GM19023 (cell line): ENCODE measurements around the gene ASB2.

Experiments
- ATAC-seq: cut with Tn5 transposase; IDR thresholded peaks from one replicate; pipeline ENCODE4 v1.9.1; 2021; ENCODE audit warnings: mild to moderate bottlenecking, moderate library complexity; ENCODE audit not compliant: unreplicated experiment

ASB2 gene

DNA sequence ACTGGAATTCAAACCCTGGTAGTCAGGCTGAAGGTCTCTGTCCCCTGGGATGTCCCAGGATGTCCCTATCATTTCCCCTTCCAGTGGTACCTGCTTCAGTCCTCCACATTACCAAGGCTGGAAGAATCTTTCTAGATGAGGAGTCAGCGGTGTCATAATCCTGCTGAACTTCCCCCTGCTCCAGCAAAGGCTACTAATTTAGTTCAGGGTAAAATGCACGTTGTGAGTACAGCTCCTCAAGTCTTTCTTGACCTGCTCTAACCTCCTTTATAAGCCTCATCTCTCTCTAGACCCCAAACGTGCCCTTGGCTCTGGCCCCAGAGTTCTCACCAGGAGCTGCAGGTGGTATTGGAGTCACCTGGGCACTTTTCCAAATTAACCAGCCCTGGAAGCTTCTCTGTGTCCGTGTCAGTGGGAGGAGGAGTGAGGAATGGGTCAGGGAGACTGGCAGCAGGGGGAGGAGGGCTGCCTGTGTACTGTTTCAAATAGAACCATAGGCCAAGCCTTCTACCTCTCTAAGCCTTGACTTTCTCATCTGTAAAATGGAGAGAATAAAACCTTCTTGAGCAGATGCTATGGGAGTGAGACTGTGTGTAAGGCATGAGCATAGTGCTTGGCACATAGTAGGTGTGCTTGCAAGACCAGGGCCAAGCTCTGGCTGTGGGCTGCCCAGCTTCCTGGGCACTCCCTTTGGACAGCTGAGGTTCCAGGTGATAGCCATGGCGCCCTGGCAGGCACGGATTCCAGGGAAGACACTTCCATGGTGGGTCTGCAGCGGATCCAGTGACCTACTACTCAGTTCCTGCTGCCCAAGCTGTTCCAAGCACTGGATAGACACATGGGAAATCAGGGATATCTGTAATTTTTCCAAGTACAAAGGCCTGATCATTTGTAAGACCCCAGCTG is 24.5 kb downstream of the ASB2 start:
- ATAC-seq, result no peak

DNA sequence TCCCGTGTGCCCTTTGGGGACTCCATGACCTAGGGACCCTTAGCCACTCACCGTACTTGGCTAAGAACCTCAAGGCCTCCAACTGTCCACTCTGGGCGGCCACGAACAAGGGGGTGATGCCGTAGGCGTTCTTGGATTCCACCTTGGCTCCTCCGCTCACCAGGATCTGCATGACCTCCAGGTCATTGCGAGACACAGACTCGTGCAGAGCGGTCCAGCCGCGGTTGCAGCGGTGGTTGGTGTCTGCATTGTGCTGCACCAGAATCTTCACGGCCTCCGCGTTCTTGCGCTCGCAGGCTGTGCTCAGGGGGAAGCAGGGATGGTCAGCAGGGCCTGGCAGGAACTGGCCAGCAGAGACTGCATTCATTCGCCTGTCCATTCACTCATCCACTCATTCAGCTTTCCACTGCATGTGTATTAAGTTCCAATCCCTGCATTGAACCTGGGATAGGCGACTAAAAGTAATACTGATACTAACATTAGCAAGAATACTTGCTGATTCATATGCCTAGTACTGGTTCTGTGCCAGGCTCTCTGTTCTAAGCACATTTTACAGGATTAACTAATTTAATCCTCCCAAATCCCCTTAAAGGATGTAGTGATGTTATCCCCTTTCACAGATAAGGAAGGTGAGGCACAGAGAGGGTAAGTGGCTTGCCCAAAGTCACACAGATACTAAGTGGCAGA is 25.3 kb downstream of the ASB2 start:
- ATAC-seq, result no peak

DNA sequence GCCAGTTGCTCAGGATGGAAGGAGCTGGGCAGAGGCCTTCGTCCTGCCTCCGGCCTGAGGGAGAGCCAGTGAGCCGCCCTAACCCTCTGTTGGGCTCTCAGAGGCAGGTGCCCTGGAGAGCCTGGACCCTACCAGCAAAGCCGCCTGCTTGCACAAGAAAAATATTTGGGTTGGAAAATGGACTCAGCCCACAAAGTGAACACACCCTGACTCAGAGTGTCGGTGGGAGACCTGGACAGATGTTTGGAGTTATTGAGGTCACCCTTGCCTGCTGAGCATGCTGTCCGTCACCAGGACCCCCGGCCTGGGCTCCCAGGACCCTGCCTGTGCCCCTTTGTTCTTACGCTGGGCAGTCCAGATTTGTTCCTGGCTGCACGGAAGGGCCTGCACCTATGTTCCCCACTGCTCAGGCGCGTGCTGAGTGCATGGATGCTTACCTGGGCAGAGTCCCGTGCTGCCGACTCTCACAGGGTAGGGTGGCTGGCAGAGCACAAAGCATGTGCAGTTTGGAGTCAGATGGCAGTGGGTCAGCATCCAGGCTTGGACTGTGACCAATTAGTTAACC is 26.8 kb downstream of the ASB2 start:
- no peak for ATAC-seq

DNA sequence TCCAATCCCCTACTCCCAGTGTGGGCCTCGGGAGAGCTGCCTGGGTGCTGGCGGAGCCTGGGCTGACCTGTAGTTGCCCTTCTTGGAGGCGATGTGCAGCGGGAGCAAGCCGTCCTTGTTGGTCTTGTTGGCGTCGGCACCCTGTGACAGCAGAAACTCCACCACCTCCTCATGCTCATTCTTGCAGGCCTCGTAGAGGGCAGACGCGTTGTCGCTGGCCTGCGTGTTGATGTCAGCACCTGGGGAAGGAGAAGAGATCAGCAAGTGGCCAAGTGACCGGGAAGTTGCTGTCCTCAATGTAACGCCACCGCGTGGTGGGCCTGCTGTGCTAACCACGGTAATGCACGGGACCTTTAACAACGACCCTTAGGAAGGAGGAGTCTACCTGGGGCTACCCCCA is 29.1 kb downstream of the ASB2 start:
- ATAC-seq, result no peak

DNA sequence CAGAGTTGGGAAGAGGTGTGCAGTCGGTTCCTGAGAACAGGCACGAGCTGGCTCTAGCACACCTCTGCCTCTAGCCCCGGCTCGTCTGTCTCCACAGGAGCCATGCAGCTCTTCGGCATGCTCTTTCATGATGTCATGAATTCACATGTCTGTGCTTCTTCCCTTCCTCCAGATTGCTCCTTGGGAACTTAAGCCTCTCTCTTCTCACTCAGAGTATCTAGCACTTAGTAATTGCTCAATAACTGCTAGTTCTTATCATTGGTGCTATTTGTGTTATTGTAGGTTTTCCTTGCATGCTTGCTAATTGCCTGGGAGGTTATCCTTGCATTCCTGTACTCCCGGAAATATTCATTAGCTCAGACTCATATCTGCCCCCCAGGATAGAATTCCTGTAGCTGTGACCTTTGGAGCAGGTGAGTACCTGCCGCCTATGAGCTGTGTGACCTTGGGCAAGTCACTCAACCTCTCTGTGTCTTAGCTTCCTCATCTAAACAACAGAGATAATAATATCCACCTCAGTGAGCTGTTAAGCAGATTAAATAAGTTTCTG is 29.8 kb downstream of the ASB2 start:
- ATAC-seq, result no peak

DNA sequence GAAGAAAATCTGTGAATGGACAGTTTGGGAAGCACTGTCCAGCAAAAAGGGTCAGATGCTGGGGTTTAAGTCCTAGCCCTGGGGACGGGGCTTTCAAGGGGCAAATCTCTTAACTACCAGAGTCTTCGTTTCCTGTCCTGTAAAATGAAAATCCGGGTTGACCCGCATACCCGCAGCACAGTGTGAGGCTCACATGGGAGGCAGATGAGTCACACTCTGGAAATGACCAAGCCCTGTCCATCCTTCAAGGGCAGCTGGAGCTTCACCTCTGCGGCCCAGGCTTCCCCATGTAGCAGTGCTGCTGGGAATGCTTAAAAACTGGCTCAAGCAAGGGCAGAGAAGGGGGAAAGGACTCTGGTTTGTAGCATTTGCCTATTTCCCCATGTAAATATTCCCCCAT is 30.3 kb downstream of the ASB2 start:
- no peak for ATAC-seq

DNA sequence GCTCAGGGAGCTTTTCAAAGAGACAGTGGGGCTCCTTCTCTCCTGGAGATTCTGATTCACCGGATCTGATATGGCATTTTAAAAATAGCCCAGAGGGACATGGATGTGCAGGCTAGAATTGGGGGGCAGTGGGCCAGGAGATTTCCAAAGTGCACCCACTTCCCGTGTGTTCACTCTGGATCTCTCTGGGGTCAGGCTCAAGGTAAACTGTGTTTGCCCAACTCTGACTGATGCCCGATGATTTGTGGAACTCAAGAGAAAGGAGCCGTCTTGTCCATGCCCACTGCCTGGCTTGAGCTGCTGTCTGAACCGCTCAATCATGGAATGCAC is 31.3 kb downstream of the ASB2 start:
- no peak for ATAC-seq

DNA sequence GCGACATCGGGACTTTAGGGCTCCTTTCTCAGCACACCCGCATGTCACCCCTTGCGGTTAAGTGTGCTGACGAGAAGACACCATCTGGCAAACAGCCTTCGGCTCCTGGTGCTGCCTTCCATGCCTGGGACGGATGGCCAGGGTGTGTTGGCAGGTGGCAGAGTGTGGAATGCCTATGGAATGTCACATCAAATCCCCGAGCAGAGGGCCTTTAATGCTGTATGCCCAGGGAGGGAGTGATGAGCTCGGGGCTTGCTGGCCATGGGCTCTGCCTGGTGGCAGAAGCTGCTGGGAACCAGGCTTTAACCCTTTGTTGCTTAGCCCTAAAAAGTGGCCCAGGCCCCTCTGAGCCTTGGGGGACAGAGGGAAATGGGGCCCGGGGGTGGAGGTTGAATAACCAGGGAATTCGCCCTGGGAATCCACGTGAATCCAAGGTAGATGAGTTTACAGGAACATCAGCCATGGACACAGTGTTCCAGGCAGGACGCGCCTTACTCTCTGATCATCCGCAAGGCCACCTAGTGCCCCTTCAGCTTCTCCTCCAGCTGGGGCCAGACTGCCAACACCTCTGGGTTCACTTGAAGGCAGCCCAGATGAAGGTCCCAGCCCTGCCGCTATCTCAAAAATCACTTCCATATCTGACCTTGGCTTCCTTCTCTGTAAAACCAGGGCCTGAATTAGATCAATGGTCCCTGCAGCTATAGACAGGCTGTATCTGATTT is 31.9 kb downstream of the ASB2 start:
- no peak for ATAC-seq

DNA sequence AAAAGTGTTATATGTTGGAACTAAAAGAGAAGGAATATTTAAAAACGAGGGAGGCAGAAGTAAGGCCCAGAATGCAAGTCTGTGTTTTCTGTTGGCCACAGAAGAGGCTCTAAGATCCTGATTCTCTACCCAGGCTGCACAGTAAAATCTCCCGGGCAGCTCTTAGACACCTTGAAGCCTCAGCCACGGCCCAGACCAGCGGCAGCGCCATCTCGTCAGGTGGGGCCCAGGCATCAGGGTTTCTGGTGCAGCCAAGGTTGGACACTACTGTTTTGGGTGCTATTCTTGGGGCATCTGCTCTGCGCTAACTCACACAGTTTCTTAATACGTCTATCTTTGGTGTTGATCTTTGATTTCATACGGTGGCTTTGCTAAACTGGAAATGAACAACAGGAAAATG is 32.4 kb downstream of the ASB2 start:
- ATAC-seq, result no peak

DNA sequence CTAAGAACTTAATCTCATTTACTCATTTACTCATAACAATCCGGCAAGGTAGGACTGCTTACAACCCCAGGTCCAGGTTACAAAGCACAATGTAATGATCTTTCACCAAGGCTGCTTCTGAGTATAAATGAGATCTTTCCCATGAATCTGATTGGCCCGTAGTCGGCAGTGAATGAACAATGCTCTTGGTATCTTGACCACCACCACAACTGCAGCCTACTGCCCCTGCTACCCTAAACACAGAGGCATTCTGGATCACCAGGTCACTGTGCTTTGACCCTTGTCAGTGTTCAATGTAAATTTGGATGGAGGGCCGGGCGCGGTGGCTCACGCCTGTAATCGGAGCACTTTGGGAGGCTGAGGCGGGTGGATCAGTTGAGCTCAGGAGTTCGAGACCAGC is 33.3 kb downstream of the ASB2 start:
- ATAC-seq, result no peak

DNA sequence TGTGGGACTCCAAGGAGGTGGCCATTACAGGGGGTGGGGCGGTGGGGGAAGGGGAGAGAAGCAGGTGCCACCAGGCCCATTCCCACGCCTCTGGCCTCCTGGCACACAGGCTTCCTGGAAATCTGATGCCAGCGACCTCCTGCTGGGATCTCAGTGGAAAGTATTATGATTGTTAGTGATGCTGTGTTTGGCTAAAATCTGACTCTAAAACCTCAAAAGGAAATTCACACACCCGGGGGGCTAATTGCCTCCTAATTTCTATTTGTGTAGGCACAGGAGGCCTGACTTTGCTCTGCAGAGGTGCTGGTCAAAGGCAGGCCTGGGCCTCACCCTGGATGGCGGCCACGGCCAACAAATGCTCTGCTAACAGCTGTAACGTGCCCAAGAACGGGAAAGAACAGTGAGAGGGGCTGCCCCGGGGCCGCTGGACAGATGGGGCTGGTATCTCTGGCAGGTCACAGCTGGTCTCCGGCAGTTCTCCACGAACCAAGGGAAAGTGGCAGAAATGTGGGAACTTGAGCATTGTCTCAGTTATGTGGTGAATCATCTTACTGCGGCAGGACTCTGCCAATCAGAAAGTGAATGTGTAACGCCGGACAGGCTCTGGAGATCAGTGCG is 35.0 kb downstream of the ASB2 start:
- ATAC-seq, result no peak

DNA sequence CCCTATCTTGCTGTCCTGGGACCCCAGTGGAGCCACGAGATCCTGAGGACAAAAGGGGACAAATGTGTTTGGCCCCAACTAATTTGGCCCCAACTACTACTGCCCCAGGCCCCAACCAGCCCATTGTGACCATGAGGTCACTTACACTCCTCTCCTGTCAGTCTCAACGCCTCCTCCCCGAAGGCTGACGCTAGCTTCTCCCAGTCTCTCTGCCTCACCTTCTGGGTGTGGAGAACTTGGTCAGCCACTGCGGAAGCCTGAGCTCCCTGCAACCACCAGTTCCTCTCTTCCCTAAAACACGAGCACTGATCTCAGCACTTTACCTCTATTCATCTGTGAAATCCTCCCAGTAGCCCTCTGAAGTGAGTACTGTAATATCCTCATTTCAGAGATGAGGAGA is 35.9 kb downstream of the ASB2 start:
- ATAC-seq, result no peak

DNA sequence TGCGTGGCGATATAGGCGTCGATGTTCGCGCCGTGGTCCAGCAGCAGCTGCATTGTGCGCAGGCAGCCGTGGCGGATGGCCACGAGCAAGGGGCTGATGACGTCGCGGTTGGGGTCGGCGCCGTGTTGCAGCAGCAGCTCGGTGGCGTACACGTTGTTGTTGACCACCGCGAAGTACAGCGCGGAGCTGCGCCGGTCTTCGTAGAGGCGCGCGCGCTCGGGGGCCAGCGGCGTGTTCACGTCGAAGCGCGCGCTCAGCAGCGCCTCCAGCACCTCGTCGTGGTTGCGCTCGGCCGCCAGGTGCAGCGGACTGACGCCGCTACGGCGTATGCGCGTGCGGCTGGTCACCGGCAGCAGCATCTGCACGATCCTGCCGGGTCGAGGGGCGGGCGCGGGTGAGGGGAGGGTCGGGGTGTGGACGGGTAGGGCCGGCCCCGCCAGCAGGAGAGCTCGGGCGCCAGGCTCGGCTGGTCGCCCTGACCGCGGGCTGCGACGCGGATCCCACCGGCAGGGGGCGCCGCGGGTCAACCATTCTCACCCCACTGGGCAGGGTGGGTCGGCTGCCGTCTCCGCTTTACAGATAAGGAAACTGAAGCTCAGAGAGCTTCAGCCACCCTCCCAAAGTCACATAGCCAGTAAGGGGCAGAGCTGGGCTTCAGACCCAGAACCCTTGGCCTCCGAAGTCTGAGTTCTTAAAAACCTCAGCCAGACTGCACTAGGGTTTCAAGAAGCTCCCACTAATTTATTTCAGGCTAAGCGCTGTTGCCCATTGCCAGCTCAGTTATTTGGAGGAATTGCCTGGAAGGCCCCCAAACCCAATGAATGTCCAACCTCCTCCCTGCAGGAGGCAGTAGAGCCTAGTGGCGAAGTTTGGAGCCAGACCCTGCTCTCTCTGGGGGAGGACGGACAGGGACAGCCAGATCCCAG is 36.8 kb downstream of the ASB2 start:
- ATAC-seq, result peak; percentile 85

DNA sequence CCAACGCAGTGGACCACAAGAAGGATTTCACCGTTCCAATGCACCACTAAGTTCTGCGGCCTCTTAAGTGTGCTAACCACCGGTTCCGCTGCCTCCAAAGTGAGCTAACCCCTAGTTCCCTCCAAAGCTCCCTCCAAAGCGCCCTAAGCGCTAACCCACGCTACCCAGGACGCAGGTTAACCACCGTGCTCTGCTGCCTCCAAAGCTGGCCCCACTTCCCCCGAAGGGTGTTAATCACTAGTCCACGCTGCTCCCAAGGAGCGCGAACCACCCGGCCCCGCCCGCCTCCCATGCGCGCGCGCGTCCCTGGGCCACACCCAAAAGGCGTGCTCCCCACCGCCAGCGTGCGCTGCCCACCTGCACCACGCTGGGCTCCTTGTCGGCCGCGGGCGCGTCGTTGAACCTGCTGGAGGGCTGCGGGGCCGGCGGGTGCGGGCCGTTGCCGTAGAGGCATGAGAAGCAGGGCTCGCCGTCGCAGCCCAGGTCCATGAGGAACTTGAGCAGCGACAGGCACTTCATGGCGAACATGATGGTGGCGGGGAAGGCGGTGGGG is 37.5 kb downstream of the ASB2 start:
- ATAC-seq, result no peak

DNA sequence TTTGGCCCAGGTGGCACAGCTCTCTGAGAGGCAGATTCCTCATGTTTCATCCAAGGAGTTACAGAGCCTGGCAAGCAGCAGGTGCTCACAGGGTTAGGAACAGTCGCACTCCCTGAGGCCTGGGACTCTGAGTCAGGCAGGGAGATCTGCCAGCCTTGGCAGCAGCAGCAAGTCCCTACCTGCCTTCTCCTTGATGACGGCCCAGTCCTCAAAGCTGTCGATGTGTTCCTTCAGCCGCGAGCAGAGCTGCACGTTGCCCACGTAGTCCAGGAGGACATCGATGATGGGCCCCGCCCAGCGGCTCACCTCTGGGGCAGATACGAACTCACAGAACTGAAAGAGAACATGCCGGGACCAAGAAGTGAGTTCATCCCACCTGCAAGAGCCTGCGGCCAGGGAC is 38.9 kb downstream of the ASB2 start:
- ATAC-seq, result no peak

DNA sequence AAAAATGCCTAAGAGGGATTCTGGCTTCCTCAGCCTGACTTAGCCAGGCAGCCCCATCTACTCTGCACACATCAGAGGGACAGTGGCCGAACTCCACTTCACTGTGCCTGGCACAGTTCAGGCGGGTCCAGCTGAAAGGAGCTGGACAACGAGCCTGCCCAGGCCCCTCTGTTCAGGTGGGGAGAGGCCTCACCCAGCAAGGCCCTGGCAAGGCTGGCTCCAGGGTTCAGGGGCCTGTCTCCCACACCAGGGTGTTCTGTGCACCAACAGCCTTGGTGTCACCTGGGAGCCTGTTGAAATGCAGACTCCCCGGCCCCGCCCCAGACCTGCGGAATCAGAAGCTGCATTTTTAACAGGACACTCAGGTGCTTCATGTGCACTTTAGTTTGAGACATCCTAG is 39.4 kb downstream of the ASB2 start:
- no peak for ATAC-seq

DNA sequence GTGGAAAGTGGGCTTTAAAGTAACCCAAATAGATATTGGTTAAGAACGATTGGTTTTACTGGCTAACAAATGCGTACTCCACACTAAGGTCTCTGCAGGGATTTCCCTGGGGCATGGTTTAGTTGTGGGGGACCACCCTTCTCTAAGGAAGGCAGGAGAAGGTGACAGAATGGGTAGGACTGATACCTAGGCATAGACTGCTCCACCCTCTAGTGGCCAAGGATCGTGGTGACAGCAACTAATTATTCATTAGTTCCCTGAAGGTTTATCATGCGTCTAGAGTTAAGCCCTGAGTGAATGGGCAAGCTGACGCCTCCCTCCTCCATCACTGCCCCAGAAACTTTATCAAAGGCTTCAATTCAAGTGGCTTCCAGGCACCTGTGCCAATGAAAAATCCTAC is 40.1 kb downstream of the ASB2 start:
- no peak for ATAC-seq

DNA sequence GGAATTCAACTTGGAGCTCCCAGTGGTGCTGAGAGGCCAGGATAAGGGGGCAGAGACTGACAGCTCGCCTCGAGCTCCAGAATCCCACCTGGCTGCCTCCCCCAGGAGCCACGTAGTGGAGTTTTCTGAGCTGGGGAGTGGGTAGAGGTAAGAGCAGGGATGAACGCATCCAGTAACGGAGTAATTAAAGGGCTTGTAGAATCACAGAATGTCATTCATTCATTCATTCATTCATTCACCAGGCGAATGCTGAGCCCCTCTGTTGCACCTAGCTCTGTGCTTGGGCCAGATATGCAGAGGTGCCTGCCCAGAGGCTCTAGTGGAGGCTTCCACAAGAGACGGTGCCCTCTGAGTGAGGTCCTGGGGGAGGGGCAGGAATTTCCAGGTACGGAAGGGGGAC is 41.2 kb downstream of the ASB2 start:
- ATAC-seq, result no peak

DNA sequence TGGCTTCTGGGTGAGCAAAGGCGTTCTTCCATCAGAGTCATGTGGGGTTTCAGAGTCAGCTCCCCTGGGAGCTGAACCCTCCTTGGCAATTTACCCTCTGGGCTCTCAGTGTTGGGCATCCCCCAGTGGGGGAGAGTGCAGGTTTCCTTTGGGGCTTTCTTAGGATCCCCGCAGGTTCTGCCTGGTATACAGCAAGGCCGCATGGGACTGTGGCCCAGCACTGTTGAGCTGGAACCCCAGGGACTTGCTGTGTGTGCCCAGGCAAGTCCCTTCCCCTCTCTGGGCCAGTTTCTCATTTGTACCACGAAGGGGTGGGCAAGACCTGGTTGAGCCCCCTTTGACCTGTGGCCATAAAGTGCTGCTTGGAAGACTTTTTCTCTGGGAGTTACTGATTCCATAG is 43.7 kb downstream of the ASB2 start:
- no peak for ATAC-seq

DNA sequence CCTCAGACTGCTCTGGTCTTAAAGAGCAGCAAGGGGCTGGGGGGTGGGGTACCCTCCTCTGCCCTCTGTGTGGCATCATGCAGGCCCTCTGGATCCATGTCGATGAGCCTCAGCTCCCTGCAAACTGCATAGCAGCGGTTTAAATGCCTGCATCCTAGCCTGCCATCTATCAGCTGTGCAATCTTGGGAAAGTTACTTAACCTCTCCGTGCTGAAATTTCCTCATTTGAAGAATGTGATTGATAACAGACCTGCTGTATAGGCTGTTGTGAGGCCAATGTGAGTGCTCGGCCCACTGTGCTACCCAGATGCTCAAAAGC is 45.4 kb downstream of the ASB2 start:
- no peak for ATAC-seq
